ENCODE results near the gene C17orf100. TPM values are rescaled to one million over a fixed set of nuclear protein-coding genes. Genes with fewer than 3 reads are reported as not detected.

The C17orf100 gene
- total RNA-seq, 1 experiment from 2014 or later: 0.70 TPM

GRCh38 chr17:6683730-6684459, 32.3 kb downstream of the C17orf100 start:
- H4K20me1 ChIP-seq (ENCODE audit: control insufficient read depth, insufficient read depth, insufficient read length): no peaks in the 10 kb centered on the region
- no peak for DNase-seq
- H3K4me1 ChIP-seq (ENCODE audit: insufficient read depth, low read length): no peaks in the 10 kb centered on the region
- no peaks in the 10 kb centered on the region for H3K9me3 ChIP-seq (ENCODE audit: control insufficient read depth, low read depth, low read length)
- WGBS (ENCODE audit: extremely low coverage, insufficient read length, low lambda C conversion rate): no CpG with 5 or more reads among the region's 3 CpGs
- no peak overlapping the region for H3K18ac ChIP-seq (ENCODE audit: insufficient read length, low read depth, low read length)
- no peak overlapping the region for H2BK120ac ChIP-seq (ENCODE audit: low read depth, low read length, poor library complexity, severe bottlenecking)
- Mint-ChIP-seq H3K36me3 (ENCODE audit: insufficient read depth in 1 of 3, low read depth in 3 of 3) (no peaks in the 10 kb centered on the region), H3K9me3 (no peaks in the 10 kb centered on the region; a peak in 1 of 5 replicates), H3K27ac (no peak overlapping the region), H3K27me3 (ENCODE audit: low read depth) (peaks cover 9% of the 10 kb centered on the region), H3K4me3 (no peak overlapping the region), H3K4me1 (no peaks in the 10 kb centered on the region)
- no peak overlapping the region for H3K4me2 ChIP-seq (ENCODE audit: insufficient read depth, insufficient read length, low read length)
- no peak overlapping the region for H2AFZ ChIP-seq (ENCODE audit: low read length)
- H2BK15ac ChIP-seq (ENCODE audit: low read depth, low read length): no peak overlapping the region
- H3K23ac ChIP-seq (ENCODE audit: insufficient read length, low read depth, low read length): no peak overlapping the region
- H3T11ph ChIP-seq (ENCODE audit: low read length): no peak overlapping the region
- no peak overlapping the region for H3K14ac ChIP-seq (ENCODE audit: insufficient read depth, low read length)
- H3K4ac ChIP-seq (ENCODE audit: low read depth, low read length): no peak overlapping the region
- no peak overlapping the region for H2BK12ac ChIP-seq (ENCODE audit: insufficient read length, low read depth, low read length)
- H2BK5ac ChIP-seq (ENCODE audit: insufficient read length, low read length): no peak overlapping the region
- no peaks in the 10 kb centered on the region for H3K79me2 ChIP-seq (ENCODE audit: insufficient read depth, low read length)
- H3K56ac ChIP-seq (ENCODE audit: insufficient read length, low read depth, low read length): no peak overlapping the region
- no peaks in the 10 kb centered on the region for H3K79me1 ChIP-seq (ENCODE audit: insufficient read depth, low read depth, low read length, poor library complexity, severe bottlenecking)
- TF ChIP-seq CTCF (conservative IDR thresholded peaks at IDR 0.05): no peak
- H3K27ac ChIP-seq (ENCODE audit: insufficient read length, low read depth, low read length): no peak overlapping the region
- no peak overlapping the region for H4K5ac ChIP-seq (ENCODE audit: insufficient read length, low read depth, low read length)
- H2AK5ac ChIP-seq (ENCODE audit: insufficient read length, low read length): no peak overlapping the region
- H2BK20ac ChIP-seq (ENCODE audit: low read depth, low read length, poor library complexity, severe bottlenecking): no peak overlapping the region
- no peaks in the 10 kb centered on the region for H3K23me2 ChIP-seq (ENCODE audit: insufficient read length, low read depth, low read length, poor library complexity, severe bottlenecking)
- no peak overlapping the region for H4K91ac ChIP-seq (ENCODE audit: insufficient read length, low read depth, low read length)
- no peak overlapping the region for H4K8ac ChIP-seq (replicated peaks; ENCODE audit: insufficient read length, low read depth, low read length)
- no peaks in the 10 kb centered on the region for H3K27me3 ChIP-seq (ENCODE audit: insufficient read depth, low read length)
- no peak overlapping the region for H3K9ac ChIP-seq (ENCODE audit: extremely low read depth, insufficient read length, low read length)

Measured in H9 (cell line).